HG02973 (cell line): ENCODE results near the gene EVI5L.
"Not testable (repeated sequence)": the region's sequence is repeated elsewhere in the genome, so short reads cannot be mapped to it uniquely, and the experiment has no call there.

Source experiments
- ATAC-seq: cut with Tn5 transposase; IDR thresholded peaks from one replicate; pipeline ENCODE4 v1.9.1; 2021; ENCODE audit warnings: moderate library complexity; ENCODE audit not compliant: unreplicated experiment

Gene EVI5L

DNA sequence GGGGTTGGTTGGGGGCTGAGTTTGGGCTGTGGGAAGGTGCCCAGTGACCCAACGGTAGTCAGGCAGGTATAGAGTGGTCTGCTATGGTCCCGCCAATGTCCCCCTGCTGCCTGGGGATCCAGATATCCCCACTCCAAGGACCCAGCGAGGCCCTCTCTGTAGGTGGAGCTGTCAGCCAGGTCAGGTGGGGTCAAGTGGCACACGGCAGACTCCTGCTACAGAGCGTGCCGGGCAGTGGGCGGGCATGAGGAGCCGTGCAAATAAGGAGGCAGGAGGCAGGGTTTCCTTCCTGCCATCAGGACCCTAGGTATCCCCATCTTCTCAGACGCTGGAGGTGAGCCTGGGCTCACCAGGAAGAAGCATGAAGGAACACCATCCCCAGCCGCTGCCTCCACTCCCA lies 14.9 kb downstream of the EVI5L start:
- ATAC-seq = no peak

DNA sequence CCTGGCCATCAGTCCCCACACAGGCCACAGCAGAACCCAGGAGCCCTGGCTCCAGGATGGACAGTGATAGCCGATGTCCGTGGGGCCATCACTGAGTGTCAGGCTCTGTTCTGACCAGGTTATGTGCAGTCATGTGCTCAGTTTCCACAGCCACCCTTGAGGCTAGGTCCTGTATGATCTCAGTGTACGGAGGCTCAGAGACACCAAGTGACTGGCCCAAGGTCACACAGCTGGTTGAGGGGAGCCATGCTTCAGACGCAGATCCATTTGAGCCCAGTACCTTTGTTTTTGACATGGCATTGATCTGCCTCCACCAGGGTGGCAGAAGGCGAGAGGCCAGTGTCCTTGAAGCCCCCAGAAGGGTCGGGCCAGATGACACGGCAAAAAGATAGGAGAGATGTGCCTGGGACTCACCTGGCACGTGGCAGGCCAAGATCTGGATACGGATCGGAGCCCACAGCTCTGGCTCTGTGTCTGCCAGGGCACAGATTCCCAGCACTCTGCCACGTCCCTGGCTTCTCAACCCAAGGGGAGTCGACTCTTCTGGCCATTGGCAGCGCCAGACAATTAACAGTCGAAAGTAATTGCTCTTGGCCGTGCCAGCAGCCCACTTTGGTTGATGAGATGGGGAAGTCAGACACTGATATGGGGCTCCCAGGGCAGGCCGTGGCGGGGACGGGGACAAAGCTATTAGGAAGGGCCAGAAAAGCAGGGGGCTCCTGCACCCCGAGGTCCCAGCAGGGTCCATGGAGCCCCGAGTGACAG lies 15.6 kb downstream of the EVI5L start:
- no peak for ATAC-seq

DNA sequence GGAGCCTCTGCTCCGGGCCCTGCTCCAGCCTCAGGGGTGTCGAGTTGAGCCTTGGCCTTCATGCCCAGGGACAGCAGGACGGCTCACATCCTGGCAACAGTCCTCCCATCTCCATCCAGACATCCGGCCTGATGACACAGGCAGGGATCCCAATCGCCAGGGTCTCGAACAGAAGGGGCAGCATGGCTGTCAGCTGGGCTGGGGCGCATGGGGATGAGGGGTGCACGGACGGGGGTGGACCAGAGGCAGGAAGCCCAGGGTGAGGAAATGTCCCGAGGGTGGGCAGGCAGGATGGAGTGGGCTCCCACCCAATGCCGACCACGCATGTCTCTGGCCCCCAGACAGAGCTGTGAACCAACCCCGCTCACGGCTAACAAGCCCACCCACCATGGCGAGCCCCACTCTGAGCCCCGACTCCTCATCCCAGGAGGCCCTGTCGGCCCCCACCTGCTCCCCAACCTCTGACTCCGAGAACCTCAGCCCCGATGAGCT lies 16.2 kb downstream of the EVI5L start:
- ATAC-seq = no peak

DNA sequence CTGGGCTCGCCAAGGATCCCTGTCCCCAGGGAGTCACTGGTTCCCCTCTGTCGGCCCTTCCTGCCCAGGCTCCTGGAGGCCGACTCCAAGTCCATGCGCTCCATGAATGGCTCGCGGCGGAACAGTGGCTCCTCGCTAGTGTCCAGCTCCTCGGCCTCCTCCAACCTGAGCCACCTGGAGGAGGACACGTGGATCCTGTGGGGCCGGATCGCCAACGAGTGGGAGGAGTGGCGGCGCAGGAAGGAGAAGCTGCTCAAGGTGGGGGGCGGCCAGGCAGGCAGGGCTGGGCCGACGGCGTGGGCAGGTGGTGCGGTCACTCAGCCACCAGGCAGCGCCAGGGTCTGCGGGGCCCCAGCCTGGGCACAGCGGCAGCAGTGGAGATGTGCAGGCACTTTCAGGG lies 17.6 kb downstream of the EVI5L start:
- ATAC-seq = no peak

DNA sequence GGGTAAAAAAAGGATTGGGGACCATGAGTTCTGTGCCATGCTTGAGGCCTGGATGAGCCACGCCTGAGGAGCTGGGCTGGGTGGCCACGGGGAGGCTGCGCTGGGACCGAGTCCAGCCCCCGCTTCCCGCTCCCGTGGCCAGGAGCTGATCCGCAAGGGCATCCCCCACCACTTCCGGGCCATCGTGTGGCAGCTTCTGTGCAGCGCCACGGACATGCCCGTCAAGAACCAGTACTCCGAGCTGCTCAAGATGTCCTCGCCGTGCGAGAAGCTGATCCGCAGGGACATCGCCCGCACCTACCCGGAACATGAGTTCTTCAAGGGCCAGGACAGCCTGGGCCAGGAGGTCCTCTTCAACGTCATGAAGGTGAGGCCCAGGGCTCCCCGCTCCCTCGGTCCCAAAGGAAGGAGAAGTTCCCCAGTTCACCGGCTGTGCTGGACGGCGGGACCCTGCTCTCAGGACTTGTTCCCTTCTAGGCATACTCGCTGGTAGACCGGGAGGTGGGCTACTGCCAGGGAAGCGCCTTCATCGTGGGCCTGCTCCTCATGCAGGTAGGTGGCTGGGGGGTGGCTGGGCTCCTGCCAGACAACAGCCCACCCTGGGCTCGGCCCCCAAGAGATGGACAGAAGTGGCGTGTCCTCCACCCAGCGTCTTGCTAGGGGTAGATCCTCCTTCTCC lies 18.9 kb downstream of the EVI5L start:
- no peak for ATAC-seq

DNA sequence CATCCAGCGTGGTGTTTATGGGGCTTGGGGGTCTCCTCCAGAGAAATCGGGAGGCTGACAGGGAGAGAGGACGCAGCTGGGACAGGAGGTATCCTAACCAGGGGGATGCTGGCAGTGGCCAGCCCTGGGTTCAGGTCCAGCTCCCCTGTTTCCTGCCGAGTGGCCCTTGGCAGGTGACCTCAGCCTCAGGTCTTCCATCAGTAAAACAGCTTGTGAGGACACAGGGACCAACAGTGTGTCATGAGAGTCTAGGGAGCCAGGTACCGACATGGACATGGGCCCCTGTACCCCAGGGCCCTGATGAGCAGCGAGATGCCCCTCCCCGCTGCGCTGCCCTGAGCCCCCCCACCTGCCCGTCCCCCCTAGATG lies 19.6 kb downstream of the EVI5L start:
- no peak for ATAC-seq

DNA sequence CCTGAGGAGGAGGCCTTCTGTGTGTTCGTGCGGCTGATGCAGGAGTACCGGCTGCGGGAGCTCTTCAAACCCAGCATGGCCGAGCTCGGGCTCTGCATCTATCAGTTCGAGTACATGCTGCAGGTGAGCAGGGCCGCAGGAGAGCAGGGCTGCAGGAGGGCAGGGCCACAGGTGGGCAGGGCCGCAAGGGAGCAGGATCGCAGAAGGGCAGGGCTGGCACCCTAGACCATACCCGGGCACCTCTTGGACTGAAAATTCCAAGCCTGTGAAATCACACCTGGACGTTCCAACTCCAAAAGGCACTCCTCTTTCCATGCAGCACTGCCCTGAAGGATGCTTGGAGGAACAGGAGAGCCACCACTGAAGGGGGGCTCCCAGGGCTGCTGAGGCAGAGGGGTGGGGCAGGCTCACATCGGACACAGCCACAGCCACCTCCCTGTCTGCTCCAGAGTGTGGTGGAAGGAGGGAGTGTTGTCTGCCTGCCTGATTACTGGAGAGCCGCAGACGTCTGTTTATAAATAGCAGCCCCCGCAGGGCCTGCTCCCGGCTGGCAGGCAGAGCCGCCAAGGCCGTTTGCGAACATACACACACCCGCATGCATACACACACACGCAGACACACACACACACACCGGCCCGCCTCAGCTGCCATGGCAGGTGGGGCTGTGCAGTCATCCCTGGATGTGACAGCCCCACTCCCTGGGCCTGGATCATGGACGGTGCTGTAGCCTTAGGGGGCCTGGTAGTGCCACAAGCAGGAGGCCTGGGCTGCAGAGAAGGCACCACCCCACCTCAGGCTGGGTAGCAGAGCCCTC lies 20.2 kb downstream of the EVI5L start:
- no peak for ATAC-seq

DNA sequence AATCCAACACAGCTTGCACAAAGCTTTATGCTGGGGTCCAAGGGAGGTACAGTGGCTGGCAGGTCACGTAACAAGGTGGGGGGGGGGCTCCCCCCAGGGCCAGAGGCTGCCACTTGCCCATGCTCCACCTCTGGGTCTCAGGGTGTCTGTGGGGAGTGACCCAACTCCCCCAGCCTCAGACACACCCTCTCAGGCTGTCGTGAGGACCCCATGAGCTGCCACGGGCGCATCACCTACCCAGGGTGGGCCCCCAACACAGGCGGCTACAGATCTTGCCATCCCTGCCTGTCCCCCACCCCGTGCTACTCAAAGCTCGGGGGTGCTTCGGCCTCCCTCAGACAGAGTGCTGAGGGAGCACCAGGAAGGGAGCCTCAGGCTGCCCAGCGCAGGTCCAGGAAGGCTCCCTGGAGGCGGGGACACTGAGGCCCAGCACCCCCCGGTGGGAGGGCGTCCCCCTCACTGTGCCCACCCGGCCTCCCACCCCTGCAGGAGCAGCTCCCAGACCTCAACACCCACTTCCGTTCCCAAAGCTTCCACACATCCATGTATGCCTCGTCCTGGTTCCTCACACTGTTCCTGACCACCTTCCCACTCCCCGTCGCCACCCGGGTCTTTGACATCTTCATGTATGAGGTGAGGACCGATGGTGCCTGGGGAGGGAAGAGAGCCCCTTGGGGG lies 21.1 kb downstream of the EVI5L start:
- no peak for ATAC-seq

DNA sequence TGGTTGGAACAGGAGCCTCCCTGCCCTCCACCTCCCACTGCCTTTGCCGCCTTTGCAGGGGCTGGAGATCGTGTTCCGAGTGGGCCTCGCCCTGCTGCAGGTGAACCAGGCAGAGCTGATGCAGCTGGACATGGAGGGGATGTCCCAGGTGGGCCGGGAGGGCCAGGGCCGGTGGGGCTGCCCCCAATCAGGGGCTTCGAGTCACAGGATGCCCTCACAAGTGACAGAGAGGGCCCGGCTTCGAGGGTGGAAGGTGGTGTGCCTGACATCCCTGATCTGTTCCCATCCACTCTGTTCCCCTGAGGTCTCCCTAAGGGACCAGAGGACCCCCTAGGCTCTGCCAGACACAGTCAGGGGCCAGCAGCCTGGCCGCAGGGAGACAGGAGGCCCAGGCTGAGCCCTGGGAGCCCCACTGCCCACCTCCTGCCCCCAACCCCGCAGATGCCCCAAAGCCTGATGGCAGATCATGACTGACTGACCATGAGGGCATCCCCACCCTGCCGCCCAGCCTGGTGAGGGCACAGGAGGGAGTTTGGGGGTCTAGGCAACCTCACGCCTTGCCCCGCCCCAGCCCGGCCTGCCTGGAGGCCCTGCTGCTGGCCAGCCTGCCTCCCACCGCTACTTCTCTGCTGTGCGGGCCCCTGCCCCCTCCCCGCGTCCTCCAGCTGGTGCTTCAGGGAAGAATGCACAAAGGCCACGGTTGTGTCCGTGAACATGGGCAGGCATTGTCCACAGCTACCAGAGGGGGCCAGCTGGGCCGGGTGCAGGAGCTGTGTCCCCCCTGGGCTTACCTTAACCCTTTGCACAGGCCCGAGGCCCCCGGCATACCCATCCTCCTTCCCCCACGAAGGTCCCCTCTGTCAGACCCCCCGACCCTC lies 21.8 kb downstream of the EVI5L start:
- no peak for ATAC-seq

DNA sequence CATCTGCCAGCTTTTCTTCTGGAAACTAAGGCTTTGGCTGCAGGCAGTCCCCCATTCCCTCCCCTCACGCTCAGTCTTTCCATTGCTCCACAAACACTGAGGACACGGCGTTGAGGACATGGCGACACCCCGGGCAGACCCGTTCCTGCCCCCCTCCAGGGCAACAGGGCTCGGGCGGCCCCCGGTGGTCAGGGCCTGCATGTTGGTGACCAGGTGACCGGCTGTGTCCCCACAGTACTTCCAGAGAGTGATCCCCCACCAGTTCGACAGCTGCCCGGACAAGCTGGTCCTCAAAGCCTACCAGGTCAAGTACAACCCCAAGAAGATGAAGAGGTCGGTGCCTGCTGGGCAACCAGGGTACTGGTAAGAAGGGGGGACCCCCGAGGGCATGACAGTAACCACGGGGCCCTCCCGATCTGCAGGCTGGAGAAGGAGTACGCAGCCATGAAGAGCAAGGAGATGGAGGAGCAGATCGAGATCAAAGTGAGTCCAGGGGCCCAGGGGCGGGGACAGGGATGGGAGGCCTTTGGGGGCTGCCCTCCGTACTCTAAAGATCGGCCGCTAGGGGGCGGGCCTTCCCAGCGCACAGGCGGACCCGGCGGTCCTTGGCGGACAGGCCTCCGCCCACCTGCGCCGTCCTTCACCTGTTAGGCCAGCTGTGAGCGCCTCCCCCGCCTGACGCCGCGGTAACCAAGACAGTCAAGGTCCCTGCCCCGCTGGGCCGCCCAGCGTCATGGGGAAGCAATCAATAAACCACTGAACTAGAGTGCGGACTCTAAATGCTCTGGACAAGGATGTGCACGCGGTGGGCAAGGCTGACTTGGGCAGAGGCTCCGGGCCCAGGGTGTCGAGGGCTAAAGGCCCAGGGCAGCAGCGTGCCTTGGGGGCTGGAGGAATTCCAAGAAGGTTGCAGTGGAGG lies 23.1 kb downstream of the EVI5L start:
- ATAC-seq = no peak

DNA sequence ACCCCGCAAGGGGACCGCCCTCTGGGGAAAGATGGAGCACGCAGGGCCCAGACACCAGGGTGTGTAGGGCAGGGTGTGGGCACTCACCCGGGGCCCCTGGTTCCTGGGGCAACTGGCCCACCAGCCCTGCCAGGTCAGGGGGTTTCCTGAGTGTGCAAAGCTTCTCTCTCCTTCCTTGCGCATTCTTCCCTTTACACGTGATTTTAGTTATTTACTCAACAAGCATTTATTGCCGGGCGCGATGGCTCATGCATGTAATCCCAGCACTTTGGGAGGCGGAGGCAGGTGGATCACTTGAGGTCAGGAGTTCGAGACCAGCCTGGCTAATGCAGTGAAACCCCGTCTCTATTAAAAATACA lies 23.7 kb downstream of the EVI5L start:
- ATAC-seq = no peak

DNA sequence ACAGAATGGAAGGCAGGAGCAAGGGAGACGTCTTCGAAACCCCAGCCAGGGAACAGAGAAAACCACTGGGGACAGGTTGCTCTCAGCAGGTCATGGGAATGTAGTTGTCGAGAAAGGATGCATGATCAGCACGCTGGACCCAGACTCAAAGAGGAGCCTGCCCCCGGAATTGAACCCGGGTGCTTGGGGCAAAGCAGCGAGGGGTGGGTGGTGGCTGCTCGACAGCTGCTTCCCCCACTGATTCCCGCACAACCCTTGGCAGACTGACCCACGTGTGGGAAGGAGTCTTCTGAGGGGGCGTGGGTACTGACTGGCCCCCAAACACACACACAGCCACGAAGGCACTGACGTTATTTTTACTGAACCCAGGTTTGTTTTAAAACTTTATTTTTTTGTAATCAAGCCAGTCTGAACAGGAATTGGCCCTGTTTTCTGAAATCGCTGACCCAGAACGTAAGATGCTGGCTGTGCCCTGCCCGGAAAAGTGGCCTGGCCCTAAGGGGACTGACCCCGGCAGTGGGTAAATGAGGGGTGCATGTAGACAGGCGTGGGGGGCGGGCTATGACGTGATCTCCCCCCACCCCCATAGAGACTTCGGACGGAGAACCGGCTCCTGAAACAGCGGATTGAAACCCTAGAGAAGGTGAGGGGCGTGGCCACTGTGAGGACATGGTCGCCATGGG lies 25.5 kb downstream of the EVI5L start:
- no peak for ATAC-seq

DNA sequence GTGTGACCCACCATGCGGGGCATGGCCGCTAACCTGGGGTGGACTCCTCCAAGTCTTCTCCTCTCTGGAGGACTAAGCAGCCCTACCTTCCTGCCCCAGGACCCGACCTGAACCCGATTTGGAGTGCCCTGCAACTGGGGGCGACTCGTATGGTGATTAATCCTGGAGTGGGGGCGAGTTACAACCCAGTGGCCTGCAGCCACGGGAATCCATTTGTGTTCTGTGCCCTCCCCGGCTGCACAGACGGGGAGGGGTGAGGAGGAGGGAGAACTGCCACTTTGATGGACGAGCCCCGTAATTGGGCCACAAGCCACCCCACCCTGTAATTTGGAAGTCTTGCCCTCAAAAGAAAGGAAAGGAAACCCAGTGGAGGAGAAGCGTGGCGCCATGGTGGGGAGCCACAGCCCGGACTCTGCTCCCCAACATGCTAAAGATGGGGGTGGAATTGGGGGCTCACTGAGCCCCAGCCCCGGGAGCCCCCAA lies 26.1 kb downstream of the EVI5L start:
- no peak for ATAC-seq

DNA sequence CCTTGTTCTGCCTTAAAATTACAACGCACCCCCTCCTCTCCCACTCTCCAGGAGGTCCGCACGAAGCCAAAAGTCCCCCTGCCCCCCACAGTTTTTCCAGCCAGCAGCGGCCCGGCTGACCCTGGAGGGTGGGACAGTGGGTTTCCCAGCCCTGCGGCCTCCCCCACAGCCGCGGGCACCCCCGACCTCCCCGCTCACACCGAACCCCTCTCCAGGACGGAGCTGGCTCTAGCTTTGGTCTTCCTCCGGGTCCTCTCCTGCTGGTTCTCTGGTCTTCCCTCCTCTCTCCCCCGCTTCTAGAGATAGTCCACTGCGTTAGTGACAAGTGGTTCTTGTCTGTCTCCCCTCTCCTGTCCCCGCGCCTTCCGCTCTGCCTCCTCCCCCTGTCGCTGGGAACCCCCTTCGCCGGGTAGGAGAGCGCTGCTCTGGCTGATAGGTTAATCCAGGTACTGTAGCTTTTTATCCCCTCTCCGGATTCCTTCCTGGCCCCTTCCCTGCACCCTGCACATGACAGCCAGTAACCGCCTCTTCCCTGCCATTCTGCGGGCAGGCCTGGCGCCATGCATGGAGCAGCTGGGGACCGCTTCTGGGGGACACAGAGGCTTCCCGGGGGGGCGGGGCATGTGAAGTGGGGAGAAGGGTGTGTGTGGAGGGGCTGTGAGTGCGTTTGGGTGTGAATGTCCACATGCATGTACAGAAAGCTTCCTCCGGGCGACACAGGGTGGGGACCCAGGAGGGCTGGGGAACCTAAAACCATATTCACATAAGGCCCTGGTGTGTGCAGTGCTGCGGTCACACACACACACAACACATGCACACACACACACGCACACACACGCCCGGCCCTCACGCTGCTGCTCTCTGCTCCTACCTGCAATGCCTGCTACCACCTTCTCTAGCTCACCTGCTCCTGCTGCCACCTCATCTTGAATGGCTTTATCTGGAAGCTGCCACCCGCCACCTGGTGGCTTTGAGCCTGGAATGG lies 27.0 kb downstream of the EVI5L start:
- ATAC-seq = no peak

DNA sequence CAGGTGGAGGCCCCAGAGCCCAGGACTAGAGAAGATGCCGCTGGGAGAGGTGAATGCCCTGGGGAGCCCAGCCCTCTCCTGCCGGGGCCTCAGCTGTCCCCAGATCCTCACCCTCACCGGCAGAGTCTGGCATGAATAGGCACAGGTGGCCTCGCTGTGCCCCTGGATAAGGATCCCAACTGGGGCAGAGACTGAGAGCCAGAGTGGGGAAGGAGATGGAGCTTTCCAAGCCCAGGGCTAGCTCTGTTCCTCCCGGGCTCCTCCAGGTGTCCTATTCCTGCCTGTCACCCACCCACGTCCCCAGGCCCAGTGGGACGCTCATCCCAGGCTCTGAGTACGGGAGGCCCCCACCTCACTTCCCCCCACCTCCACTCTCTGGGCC lies 27.7 kb downstream of the EVI5L start:
- ATAC-seq = no peak

DNA sequence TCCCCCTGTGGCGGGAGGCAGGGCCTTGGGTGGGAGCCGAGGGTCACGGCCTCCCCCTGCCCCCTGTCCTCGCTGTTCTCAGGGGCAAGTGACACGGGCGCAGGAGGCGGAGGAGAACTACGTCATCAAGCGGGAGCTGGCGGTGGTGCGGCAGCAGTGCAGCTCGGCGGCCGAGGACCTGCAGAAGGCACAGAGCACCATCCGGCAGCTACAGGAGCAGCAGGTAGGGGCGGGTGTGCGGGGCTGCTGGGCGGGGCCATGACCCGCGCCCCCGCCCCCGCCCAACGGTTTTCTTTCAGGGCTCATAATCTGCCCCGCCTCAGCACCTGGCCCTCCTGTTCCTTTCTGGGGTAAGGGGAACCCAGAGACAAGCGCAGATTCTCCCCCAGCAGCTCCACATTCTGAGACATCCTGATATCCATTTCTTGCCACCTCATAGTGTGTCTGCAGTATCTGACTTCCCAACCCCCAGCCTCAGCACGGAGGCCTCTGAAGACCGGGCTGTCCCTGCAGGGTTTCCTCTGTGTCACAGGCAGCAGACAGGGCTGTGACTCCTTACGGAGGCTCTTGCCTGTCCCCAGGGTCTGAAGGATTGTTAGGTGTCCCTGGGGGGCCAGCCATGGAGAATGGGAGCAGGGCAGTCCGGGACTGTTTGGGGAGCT lies 28.2 kb downstream of the EVI5L start:
- ATAC-seq = no peak

DNA sequence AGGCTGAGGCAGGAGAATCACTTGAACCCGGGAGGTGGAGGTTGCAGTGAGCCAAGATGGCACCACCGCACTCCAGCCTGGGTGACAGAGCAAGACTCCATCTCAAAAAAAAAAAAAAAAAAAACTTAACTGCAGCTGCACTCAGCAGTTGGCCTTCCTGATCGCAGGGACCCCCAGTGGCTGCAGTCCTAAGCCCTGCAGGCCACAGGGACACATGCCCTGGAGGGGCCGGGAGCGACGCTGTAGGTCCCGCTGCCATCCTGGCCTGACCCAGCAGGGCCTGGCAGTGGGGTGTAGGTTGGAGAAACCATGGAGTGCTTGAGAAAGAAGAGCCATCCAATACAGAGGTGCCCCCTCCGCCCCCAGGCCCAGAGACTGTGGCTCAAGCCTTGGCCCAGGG lies 29.1 kb downstream of the EVI5L start:
- ATAC-seq = not testable (repeated sequence)
